GM18498 (cell line): ENCODE results near the gene MYH11.
"Not testable (repeated sequence)": the region's sequence is repeated elsewhere in the genome, so short reads cannot be mapped to it uniquely, and the experiment has no call there.

ENCODE experiments used
- ATAC-seq: cut with Tn5 transposase; IDR thresholded peaks from one replicate; pipeline ENCODE4 v1.9.1; 2021; ENCODE audit warnings: mild to moderate bottlenecking, moderate library complexity; ENCODE audit not compliant: unreplicated experiment

MYH11 gene

GRCh38 chr16:15726715-15727114, 130.1 kb downstream of the MYH11 start:
- no peak for ATAC-seq

GRCh38 chr16:15725641-15726240, 131.1 kb downstream of the MYH11 start:
- no peak for ATAC-seq

GRCh38 chr16:15723808-15724207, 133.0 kb downstream of the MYH11 start:
- no peak for ATAC-seq

GRCh38 chr16:15721018-15721417, 135.8 kb downstream of the MYH11 start:
- ATAC-seq: no peak

GRCh38 chr16:15716694-15717447, 140.0 kb downstream of the MYH11 start:
- ATAC-seq: no peak

GRCh38 chr16:15715221-15715620, 141.6 kb downstream of the MYH11 start:
- ATAC-seq: no peak

GRCh38 chr16:15714393-15715172, 142.2 kb downstream of the MYH11 start:
- no peak for ATAC-seq

- no peak for ATAC-seq
Measured at GRCh38 chr16:15708997-15709396, 147.8 kb downstream of the MYH11 start.

GRCh38 chr16:15708096-15708495, 148.7 kb downstream of the MYH11 start:
- no peak for ATAC-seq

- no peak for ATAC-seq
Measured at GRCh38 chr16:15707332-15707731, 149.5 kb downstream of the MYH11 start.

GRCh38 chr16:15705064-15705565, 151.7 kb downstream of the MYH11 start:
- ATAC-seq: no peak

GRCh38 chr16:15704545-15704987, 152.3 kb downstream of the MYH11 start:
- ATAC-seq: no peak

- no peak for ATAC-seq
Measured at GRCh38 chr16:15703029-15703736, 153.6 kb downstream of the MYH11 start.

GRCh38 chr16:15701975-15702970, 154.6 kb downstream of the MYH11 start:
- no peak for ATAC-seq

GRCh38 chr16:15701367-15701766, 155.5 kb downstream of the MYH11 start:
- no peak for ATAC-seq

- ATAC-seq: no peak
Measured at GRCh38 chr16:15699819-15700218, 157.0 kb downstream of the MYH11 start.

- no peak for ATAC-seq
Measured at GRCh38 chr16:15694499-15694898, 162.3 kb downstream of the MYH11 start.

GRCh38 chr16:15692508-15692907, 164.3 kb downstream of the MYH11 start:
- ATAC-seq: not testable (repeated sequence)

- no peak for ATAC-seq
Measured at GRCh38 chr16:15691046-15691445, 165.8 kb downstream of the MYH11 start.

- no peak for ATAC-seq
Measured at GRCh38 chr16:15690296-15690695, 166.5 kb downstream of the MYH11 start.
